ENCODE results near the gene CDH12.

GRCh38 chr5:22372826-22373660 lies 480.1 kb downstream of the CDH12 start:
- TF ChIP-seq CTCF (IDR thresholded peaks at IDR 0.05) (no peak), POLR2A (IDR thresholded peaks at IDR 0.05) (no peak), EP300 (IDR thresholded peaks at IDR 0.05) (no peak), POLR2AphosphoS5 (IDR thresholded peaks at IDR 0.05) (no peak)
